Renal cortex interstitium (tissue), 11 donors: ENCODE results near the gene POLE. TPM values are rescaled to one million over a fixed set of nuclear protein-coding genes. Genes with fewer than 3 reads are reported as not detected.

Experiments used
- DNase-seq, 11 donors: peaks; one replicate each; pipeline ENCODE4 v3.0.0-alpha.2; 2013; ENCODE audit warnings: low read depth in 9 of 11, low spot score in 4 of 11; ENCODE audit errors: extremely low read depth in 1 of 11
- polyA plus RNA-seq, 3 donors: library from polyadenylated mRNA; unstranded; fragments of 120-200 nt; gene quantifications; one replicate each; pipeline ENCODE4 v1.2.1, GENCODE V29; 2013; ENCODE audit not compliant: insufficient read length in 3 of 3

Gene POLE
- polyA plus RNA-seq, 3 donors = 55.5 to 59.3 (median 58.9) TPM

- no peak for DNase-seq
These were observed 48.4 kb downstream of the POLE start for GRCh38 chr12:132638541-132639408.

- DNase-seq = no peak
These were observed 49.3 kb downstream of the POLE start for GRCh38 chr12:132637811-132638210.

GRCh38 chr12:132635076-132635955 lies 51.8 kb downstream of the POLE start:
- DNase-seq = no peak

- DNase-seq = no peak
These were observed 52.6 kb downstream of the POLE start for GRCh38 chr12:132634411-132634990.

- DNase-seq = no peak
These were observed 53.2 kb downstream of the POLE start for GRCh38 chr12:132633901-132634300.

- no peak for DNase-seq
These were observed 53.7 kb downstream of the POLE start for GRCh38 chr12:132633398-132633797.

GRCh38 chr12:132632521-132633228 lies 54.5 kb downstream of the POLE start:
- no peak for DNase-seq

GRCh38 chr12:132631666-132632065 lies 55.5 kb downstream of the POLE start:
- DNase-seq = no peak

- no peak for DNase-seq
These were observed 56.5 kb downstream of the POLE start for GRCh38 chr12:132630672-132631071.

- DNase-seq = no peak
These were observed 57.8 kb downstream of the POLE start for GRCh38 chr12:132629330-132629729.

GRCh38 chr12:132625731-132626430 lies 61.3 kb downstream of the POLE start:
- DNase-seq = no peak

GRCh38 chr12:132624910-132625630 lies 62.1 kb downstream of the POLE start:
- no peak for DNase-seq

- no peak for DNase-seq
These were observed 62.8 kb downstream of the POLE start for GRCh38 chr12:132624186-132624855.

- DNase-seq = no peak
These were observed 63.9 kb downstream of the POLE start for GRCh38 chr12:132623072-132623869.

- peak in 6 of 11 donors; percentile 71 to 91 (median 82) for DNase-seq
These were observed 64.6 kb downstream of the POLE start for GRCh38 chr12:132622437-132623071.
